ENCODE data around the gene BRD8. TPM values are rescaled to one million over a fixed set of nuclear protein-coding genes. Genes with fewer than 3 reads are reported as not detected.

The BRD8 gene
- polyA plus RNA-seq, 1 experiment, result 51.7 TPM

DNA sequence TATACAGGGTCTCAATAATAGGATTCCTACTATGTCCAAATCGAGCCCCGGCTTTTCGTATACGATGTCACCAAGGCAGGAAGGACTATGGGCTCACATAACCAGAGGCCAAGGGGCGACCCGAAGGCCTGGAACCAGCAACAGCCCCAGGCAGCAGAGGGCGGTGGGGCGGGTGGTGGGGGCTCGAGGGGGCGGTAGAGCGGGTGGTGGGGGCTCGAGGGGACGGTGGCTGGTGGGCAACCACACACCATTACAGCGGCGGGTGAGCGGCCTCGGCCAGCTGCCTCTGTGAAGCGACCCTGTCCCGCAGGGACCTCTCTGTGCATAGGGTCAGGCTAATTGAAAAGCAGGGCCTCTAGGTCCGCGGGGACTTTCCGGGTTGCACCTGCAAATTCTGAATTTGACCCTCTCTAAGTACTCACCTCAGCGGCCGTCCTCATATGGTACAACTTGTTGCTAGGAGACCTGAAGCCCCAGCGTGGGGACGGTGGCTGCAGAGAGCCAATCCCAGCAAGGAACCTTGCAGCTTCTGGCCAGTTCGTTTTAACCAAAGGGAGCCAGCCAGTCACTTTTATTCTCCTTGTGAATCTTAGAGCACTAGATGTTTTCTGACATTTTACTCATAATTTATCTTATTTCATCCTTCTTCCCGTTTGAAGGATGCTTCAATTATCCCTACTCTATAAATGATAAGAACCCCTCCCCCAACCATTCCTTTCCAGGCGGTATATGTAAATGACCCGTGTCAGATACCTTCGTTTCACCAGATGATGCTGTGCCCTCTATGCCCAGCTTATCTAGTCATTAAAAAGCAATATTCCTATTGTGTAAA lies 39.3 kb downstream of the BRD8 start, which contains the start of gene NME5:
Gene NME5, minus strand, starts transcription at position 480 of the 832 bp plus-strand sequence. CDS start 648 bp downstream, outside the sequence.
- TF ChIP-seq, protein P1, sequence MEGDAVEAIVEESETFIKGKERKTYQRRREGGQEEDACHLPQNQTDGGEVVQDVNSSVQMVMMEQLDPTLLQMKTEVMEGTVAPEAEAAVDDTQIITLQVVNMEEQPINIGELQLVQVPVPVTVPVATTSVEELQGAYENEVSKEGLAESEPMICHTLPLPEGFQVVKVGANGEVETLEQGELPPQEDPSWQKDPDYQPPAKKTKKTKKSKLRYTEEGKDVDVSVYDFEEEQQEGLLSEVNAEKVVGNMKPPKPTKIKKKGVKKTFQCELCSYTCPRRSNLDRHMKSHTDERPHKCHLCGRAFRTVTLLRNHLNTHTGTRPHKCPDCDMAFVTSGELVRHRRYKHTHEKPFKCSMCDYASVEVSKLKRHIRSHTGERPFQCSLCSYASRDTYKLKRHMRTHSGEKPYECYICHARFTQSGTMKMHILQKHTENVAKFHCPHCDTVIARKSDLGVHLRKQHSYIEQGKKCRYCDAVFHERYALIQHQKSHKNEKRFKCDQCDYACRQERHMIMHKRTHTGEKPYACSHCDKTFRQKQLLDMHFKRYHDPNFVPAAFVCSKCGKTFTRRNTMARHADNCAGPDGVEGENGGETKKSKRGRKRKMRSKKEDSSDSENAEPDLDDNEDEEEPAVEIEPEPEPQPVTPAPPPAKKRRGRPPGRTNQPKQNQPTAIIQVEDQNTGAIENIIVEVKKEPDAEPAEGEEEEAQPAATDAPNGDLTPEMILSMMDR (IDR thresholded peaks at IDR 0.05; ENCODE audit: insufficient read depth, low read depth, low read length), result no peak
- CTCF ChIA-PET, result interaction anchor here (1.1 to 1.9 kb wide), 2 partner anchors 9 to 61 kb away, joined by 5 to 6 read pairs; no protein-coding TSS in a partner anchor
- POLR2A ChIA-PET, result no interaction called here
- H3K4me3 ChIP-seq (ENCODE audit: low read depth, low read length), result peak within 1 kb of the TSS; percentile 59
- no peaks in the 10 kb centered on the region for H3K36me3 ChIP-seq (ENCODE audit: control insufficient read depth, insufficient read depth, low read length)
- H3K27me3 ChIP-seq (ENCODE audit: control insufficient read depth, insufficient read depth, low read length), result no peaks in the 10 kb centered on the region
- DNase-seq (ENCODE audit: low read depth), result no peak

DNA sequence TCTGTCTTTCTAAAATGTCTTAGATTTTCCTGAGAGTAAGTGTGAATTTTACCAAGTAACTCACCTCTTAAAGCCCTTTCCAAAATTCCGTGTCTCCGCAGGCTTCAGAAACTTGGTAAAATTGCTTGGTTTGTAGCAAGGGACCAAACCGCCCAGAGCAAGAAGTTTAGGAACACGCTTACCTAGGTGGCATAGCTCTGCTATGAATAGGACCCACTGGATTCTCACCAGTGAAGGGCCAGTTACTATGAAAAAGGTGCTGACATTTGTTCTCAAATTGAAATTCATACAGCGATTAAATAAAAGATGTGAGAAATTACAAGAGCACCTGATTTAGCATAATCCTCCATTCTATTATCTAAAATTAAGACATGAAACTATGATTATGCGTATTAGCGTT lies 45.9 kb downstream of the BRD8 start:
- Histone ChIP-seq H3K4me3 (ENCODE audit: low read depth, low read length) (no peak overlapping the region), H3K27me3 (ENCODE audit: control insufficient read depth, insufficient read depth, low read length) (no peaks in the 10 kb centered on the region), H3K36me3 (ENCODE audit: control insufficient read depth, insufficient read depth, low read length) (no peaks in the 10 kb centered on the region)
- POLR2A ChIA-PET, result interaction anchor here (0.7 kb wide), 1 partner anchor 89 kb away, joined by 4 read pairs; no protein-coding TSS in a partner anchor
- CTCF ChIA-PET, result interaction anchor here (0.6 to 3.4 kb wide), 15 partner anchors 9 to 391 kb away, joined by 3 to 51 read pairs (median 5); no protein-coding TSS in a partner anchor
- TF ChIP-seq, protein P1 (IDR thresholded peaks at IDR 0.05; ENCODE audit: insufficient read depth, low read depth, low read length), result no peak
- DNase-seq (ENCODE audit: low read depth), result no peak

DNA sequence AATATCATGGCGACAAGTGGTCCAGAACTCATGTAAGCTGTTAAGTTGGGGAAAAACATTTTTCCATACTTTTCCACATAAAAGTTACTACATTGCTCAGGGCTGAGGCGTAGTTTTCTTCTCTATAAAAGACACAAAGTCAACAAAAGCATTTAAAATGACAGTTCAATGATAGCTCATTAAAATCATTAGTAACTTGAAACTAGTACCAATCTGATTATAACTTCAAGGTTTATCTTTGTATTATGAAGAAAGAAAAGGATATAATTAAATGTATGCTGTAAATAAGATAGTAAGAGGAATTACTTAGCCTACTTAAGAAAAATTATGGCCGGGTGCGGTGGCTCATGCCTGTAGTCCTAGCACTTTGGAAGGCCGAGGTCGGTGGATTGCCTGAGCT lies 49.1 kb downstream of the BRD8 start:
- ChIA-PET POLR2A (no interaction called here), CTCF (interaction anchor here (0.6 to 3.6 kb wide), 4 partner anchors 47 to 166 kb away, joined by 3 to 19 read pairs (median 5); no protein-coding TSS in a partner anchor)
- DNase-seq (ENCODE audit: low read depth), result no peak
- Histone ChIP-seq H3K36me3 (ENCODE audit: control insufficient read depth, insufficient read depth, low read length) (no peaks in the 10 kb centered on the region), H3K27me3 (ENCODE audit: control insufficient read depth, insufficient read depth, low read length) (no peaks in the 10 kb centered on the region), H3K4me3 (ENCODE audit: low read depth, low read length) (no peak overlapping the region)
- TF ChIP-seq, protein P1 (IDR thresholded peaks at IDR 0.05; ENCODE audit: insufficient read depth, low read depth, low read length), result no peak

DNA sequence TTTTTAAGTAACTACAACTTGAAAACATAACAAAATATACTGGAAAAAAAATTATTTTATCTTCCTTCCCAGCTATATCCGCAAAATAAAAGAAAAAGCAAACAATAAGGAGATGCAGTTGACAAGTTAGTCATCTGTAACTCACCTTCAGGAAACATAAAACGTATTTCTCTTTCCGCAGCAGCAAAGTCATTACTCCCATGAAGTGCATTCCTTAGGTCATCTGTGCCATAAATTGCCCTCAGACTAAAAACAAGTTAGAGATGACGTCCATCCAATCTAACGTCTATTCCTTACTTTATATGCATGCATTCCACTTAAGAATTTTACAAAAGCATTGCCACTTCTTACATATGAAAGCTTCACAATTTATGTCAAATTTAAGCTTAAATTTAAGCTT lies 50.1 kb downstream of the BRD8 start:
- DNase-seq (ENCODE audit: low read depth), result no peak
- Histone ChIP-seq H3K4me3 (ENCODE audit: low read depth, low read length) (no peak overlapping the region), H3K36me3 (ENCODE audit: control insufficient read depth, insufficient read depth, low read length) (no peaks in the 10 kb centered on the region), H3K27me3 (ENCODE audit: control insufficient read depth, insufficient read depth, low read length) (no peaks in the 10 kb centered on the region)
- TF ChIP-seq, protein P1 (IDR thresholded peaks at IDR 0.05; ENCODE audit: insufficient read depth, low read depth, low read length), result no peak
- POLR2A ChIA-PET, result no interaction called here
- CTCF ChIA-PET, result interaction anchor here (1.8 to 3.6 kb wide), 2 partner anchors 46 to 50 kb away, joined by 5 to 19 read pairs; no protein-coding TSS in a partner anchor

DNA sequence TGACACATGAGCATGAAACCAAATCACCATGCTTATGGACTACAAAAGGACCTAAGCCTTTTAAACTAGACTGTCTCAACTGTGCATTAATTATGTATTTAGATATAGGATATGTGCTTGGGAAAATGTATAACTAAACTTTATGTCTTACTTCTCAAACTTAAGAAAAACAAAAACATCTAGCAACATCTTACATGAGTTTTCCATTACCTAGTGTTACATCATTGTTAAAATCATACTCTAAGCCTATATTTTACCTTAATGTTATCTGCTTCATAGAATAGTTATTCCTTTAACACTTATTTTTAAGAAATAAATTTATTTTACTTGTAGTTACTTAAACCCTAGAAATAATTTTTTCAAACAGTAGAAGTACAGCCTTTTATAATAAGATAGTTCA lies 63.2 kb downstream of the BRD8 start:
- DNase-seq (ENCODE audit: low read depth), result no peak
- TF ChIP-seq, protein P1 (IDR thresholded peaks at IDR 0.05; ENCODE audit: insufficient read depth, low read depth, low read length), result no peak
- no peak overlapping the region for H3K4me3 ChIP-seq (ENCODE audit: low read depth, low read length)
- no peaks in the 10 kb centered on the region for H3K27me3 ChIP-seq (ENCODE audit: control insufficient read depth, insufficient read depth, low read length)
- ChIA-PET CTCF (no interaction called here), POLR2A (no interaction called here)
- no peaks in the 10 kb centered on the region for H3K36me3 ChIP-seq (ENCODE audit: control insufficient read depth, insufficient read depth, low read length)

All from BJ (cell line).